Loucy (cell line): Measurements from ENCODE around the gene MGAT5B.

Experiments
- H2AFZ ChIP-seq: fragments of 200-600 bp; sonication (generic); 2 replicates; pipeline ENCODE4 v1.6.0; 2016; ENCODE audit warnings: antibody characterized with exemption, mild to moderate bottlenecking, low read length, moderate library complexity
- H3F3A ChIP-seq: fragments of 200-600 bp; 2 replicates; pipeline ENCODE4 v1.6.0; 2016; ENCODE audit warnings: antibody characterized with exemption, low read depth, mild to moderate bottlenecking
- H3K27me3 ChIP-seq: fragments of 200-600 bp; sonication (generic); 2 replicates; pipeline ENCODE4 v1.6.1; 2014; ENCODE audit warnings: low read length, mild to moderate bottlenecking; ENCODE audit not compliant: insufficient read depth, poor library complexity, severe bottlenecking
- H3K36me3 ChIP-seq: fragments of 200-600 bp; sonication (generic); 2 replicates; pipeline ENCODE4 v1.6.1; 2016; ENCODE audit warnings: low read length; ENCODE audit not compliant: insufficient read depth
- H3K4me1 ChIP-seq: fragments of 200-600 bp; sonication (generic); 2 replicates; pipeline ENCODE4 v1.5.1; 2014; ENCODE audit warnings: low read length, mild to moderate bottlenecking; ENCODE audit not compliant: insufficient read depth, poor library complexity, severe bottlenecking
- H3K4me2 ChIP-seq: fragments of 200-600 bp; sonication (generic); 2 replicates; pipeline ENCODE4 v1.6.0; 2014; ENCODE audit warnings: antibody characterized with exemption, low read length, low read depth, mild to moderate bottlenecking; ENCODE audit not compliant: poor library complexity, severe bottlenecking
- H3K4me3 ChIP-seq: fragments of 200-600 bp; sonication (generic); 2 replicates; pipeline ENCODE4 v1.5.1; 2014; ENCODE audit warnings: low read length, mild to moderate bottlenecking, mixed read lengths; ENCODE audit not compliant: poor library complexity, severe bottlenecking
- H3K79me2 ChIP-seq: fragments of 200-600 bp; sonication (generic); 2 replicates; pipeline ENCODE4 v1.6.1; 2014; ENCODE audit warnings: low read length; ENCODE audit not compliant: insufficient read depth
- H3K9ac ChIP-seq: fragments of 200-600 bp; sonication (generic); 2 replicates; pipeline ENCODE4 v1.6.0; 2014; ENCODE audit warnings: mild to moderate bottlenecking, low read depth, low read length, moderate library complexity; ENCODE audit not compliant: poor library complexity, severe bottlenecking
- H3K9me2 ChIP-seq: fragments of 200-600 bp; sonication (generic); replicated peaks from 2 replicates; pipeline ENCODE4 v1.6.1; 2016; ENCODE audit warnings: low read depth, low read length, mixed read lengths
- H3K9me3 ChIP-seq: fragments of 200-600 bp; sonication (generic); 2 replicates; pipeline ENCODE4 v1.6.1; 2014; ENCODE audit warnings: mild to moderate bottlenecking, antibody characterized with exemption, low read length, low read depth; ENCODE audit not compliant: insufficient read depth
- H4K20me1 ChIP-seq: fragments of 200-600 bp; sonication (generic); 2 replicates; pipeline ENCODE4 v1.6.0; 2014; ENCODE audit warnings: antibody characterized with exemption, low read length, mild to moderate bottlenecking; ENCODE audit not compliant: insufficient read depth, poor library complexity, severe bottlenecking
- CTCF ChIP-seq: fragments of 200-600 bp; sonication (generic); conservative IDR thresholded peaks from 2 replicates; pipeline ENCODE4 v1.5.1; 2014; ENCODE audit warnings: mild to moderate bottlenecking, antibody characterized with exemption, low read length
- EZH2phosphoT487 ChIP-seq: fragments of 200-600 bp; IDR thresholded peaks from 2 replicates; pipeline ENCODE4 v1.6.1; 2018; ENCODE audit warnings: antibody characterized with exemption, mild to moderate bottlenecking, moderate library complexity, borderline replicate concordance

Gene MGAT5B

GRCh38 chr17:76864024-76864423 is 4.2 kb upstream of the MGAT5B start:
- H3K9me2 ChIP-seq = no peaks in the 10 kb centered on the region
- TF ChIP-seq CTCF (no peak), EZH2phosphoT487 (no peak)
- no peak overlapping the region for H2AFZ ChIP-seq
- H3K4me2 ChIP-seq = no peak overlapping the region
- no peaks in the 10 kb centered on the region for H3K36me3 ChIP-seq
- H3K79me2 ChIP-seq = no peaks in the 10 kb centered on the region
- no peak overlapping the region for H3K4me3 ChIP-seq
- H3K9ac ChIP-seq = no peak overlapping the region
- H3F3A ChIP-seq = no peaks in the 10 kb centered on the region
- no peaks in the 10 kb centered on the region for H3K9me3 ChIP-seq
- H3K27me3 ChIP-seq = no peaks in the 10 kb centered on the region
- H4K20me1 ChIP-seq = no peaks in the 10 kb centered on the region
- H3K4me1 ChIP-seq = no peaks in the 10 kb centered on the region

GRCh38 chr17:76865174-76865573 is 3.0 kb upstream of the MGAT5B start:
- H3K4me3 ChIP-seq = no peak overlapping the region
- H3K36me3 ChIP-seq = no peaks in the 10 kb centered on the region
- no peaks in the 10 kb centered on the region for H3K4me1 ChIP-seq
- no peak overlapping the region for H2AFZ ChIP-seq
- H3K79me2 ChIP-seq = no peaks in the 10 kb centered on the region
- no peaks in the 10 kb centered on the region for H4K20me1 ChIP-seq
- H3K9me2 ChIP-seq = no peaks in the 10 kb centered on the region
- no peak for TF ChIP-seq CTCF
- TF ChIP-seq EZH2phosphoT487 = no peak
- no peak overlapping the region for H3K4me2 ChIP-seq
- no peaks in the 10 kb centered on the region for H3K27me3 ChIP-seq
- H3K9me3 ChIP-seq = no peaks in the 10 kb centered on the region
- H3K9ac ChIP-seq = no peak overlapping the region
- H3F3A ChIP-seq = no peaks in the 10 kb centered on the region

GRCh38 chr17:76866203-76866602 is 2.0 kb upstream of the MGAT5B start:
- Histone ChIP-seq H3K9me2 (no peaks in the 10 kb centered on the region), H3K9ac (no peak overlapping the region), H3K4me1 (no peaks in the 10 kb centered on the region), H3K4me2 (no peak overlapping the region), H3F3A (no peaks in the 10 kb centered on the region), H3K4me3 (no peak overlapping the region), H4K20me1 (no peaks in the 10 kb centered on the region), H3K27me3 (no peaks in the 10 kb centered on the region), H3K9me3 (no peaks in the 10 kb centered on the region), H3K36me3 (no peaks in the 10 kb centered on the region), H3K79me2 (no peaks in the 10 kb centered on the region), H2AFZ (no peak overlapping the region)
- TF ChIP-seq EZH2phosphoT487 (no peak), CTCF (no peak)
